Fibroblast of villous mesenchyme (primary cell): ENCODE data around the gene TRIM61. TPM values are rescaled to one million over a fixed set of nuclear protein-coding genes. Genes with fewer than 3 reads are reported as not detected.

Experiments
- DNase-seq: peaks from one replicate; pipeline ENCODE4 v3.0.0-alpha.2; 2010; ENCODE audit warnings: low read depth
- H3K4me3 ChIP-seq: 2 replicates; pipeline ENCODE4 v1.5.1; 2011; ENCODE audit warnings: low read depth, mild to moderate bottlenecking, low read length
- CTCF ChIP-seq: IDR thresholded peaks from 2 replicates; pipeline ENCODE4 v1.5.1; 2012; ENCODE audit warnings: low read depth, mild to moderate bottlenecking, low read length; ENCODE audit not compliant: insufficient read depth
- small RNA-seq: library from RNA; depleted of rRNA; stranded (forward); fragments of <200 nt; gene quantifications from one replicate; pipeline ENCODE3, GENCODE V24; 2012
- total RNA-seq: library from RNA; depleted of rRNA; stranded (reverse); fragments of >200 nt; gene quantifications from 2 replicates; pipeline ENCODE4 v1.2.3, GENCODE V29; 2012

TRIM61 gene
- total RNA-seq, 1 donor: 1.7 TPM

- no peak overlapping the region for H3K4me3 ChIP-seq
- no peak for TF ChIP-seq CTCF
These were observed 58.5 kb downstream of the TRIM61 start for GRCh38 chr4:164918956-164919355.

More at GRCh38 chr4:164918956-164919355, 58.5 kb downstream of the TRIM61 start:
- no peak for DNase-seq

Small RNA genes lying within 50 kb of the gene (small RNA-seq; reads per million reads assigned to genes)
- not detected for gene AC106872.12

Other genes starting within 250 kb of the TRIM61 start
- gene SMIM31, start 223.5 kb downstream of the TRIM61 start, total RNA-seq: not detected in 2 replicates
- not detected in 2 replicates for gene APELA, start 100.5 kb downstream of the TRIM61 start, total RNA-seq
- gene TRIM60, start 54.3 kb upstream of the TRIM61 start, total RNA-seq: under 0.01 and 0.32 TPM in 2 replicates
- 0.32 TPM in 1 of 2 replicates, not detected in the other for gene TRIM75, start 76.2 kb upstream of the TRIM61 start, total RNA-seq
- 6.8 and 11.7 TPM in 2 replicates for gene TMEM192, start 135.2 kb upstream of the TRIM61 start, total RNA-seq
- 11.0 and 16.4 TPM in 2 replicates for gene KLHL2, start 229.9 kb upstream of the TRIM61 start, total RNA-seq